Hypothalamus (tissue), 51 donors: ENCODE data around the gene GZMA.
"Not testable (repeated sequence)": the region's sequence is repeated elsewhere in the genome, so short reads cannot be mapped to it uniquely, and the experiment has no call there.

Experiments used
- DNase-seq, 51 donors: peaks; one replicate each; lab custom pipeline; 2025; lab: John Stamatoyannopoulos, UW

GZMA gene

DNA sequence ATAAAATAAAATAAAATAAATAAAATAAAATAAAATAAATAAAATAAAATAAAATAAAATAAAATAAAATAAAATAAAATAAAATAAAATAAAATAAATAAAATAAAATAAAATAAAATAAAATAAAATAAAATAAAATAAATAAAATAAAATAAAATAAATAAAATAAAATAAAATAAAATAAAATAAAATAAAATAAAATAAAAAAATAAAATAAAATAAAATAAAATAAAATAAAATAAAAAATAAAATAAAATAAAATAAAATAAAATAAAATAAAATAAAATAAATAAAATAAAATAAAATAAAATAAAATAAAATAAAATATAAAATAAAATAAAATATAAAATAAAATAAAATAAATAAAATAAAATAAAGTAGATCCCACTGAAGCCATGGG is 3.5 kb downstream of the GZMA start:
- not testable (repeated sequence) for DNase-seq

DNA sequence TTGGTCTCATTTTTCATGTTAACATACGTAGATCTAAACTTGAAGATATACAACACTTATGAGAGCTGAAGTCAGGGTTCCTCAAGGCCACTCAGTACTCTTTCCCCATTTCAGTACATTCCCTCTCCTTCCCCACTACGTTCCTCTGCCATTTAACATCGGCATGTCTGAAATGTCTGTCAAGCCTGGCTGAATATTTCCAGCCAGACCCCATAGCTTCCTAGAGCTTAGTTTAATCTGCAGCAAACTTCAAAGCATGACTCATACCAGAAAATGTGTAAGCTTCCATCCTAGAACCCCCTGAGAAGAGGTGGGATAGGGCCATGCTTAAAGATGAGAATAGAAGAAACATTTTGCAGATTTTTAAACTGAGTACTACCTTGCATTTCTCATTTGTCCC is 6.2 kb downstream of the GZMA start:
- DNase-seq = no peak

DNA sequence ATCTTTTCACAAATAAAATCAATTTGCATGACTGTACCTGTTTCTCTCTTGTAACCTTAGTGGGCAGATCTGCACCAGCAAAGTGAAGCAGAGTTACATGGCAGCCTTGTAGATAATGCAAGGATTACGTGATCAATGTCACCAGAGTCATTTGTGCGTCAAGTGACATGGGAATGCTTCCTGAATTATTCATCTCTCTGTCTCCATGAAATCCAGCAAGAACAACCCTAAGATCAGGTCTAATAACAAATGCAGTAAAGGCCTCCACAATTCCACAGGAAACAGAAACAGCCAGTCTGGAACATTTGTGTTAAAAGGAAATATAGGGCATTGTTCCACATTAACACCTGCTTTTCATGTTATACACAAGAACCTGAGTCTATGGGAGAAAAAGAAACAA is 7.8 kb downstream of the GZMA start:
- DNase-seq = no peak

DNA sequence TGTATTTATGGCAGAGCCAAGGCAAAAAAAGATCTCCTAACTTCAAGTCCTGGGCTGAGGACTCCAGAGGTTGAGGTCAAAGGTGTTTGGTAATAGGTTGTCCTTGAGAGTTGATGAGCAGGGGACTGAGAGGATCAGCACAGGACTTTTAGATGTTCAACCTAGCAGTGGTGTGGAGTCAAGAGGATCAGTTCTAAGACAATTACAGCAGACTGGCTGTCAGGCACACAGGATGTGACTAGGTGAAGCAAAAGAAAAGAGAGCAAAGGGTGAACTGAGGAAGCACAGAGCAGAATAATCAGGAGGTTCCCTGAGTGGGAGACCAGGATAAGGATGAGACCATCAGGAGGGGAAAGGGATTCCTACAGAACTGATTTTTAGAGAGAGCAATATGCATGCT is 10.9 kb downstream of the GZMA start:
- DNase-seq = no peak

DNA sequence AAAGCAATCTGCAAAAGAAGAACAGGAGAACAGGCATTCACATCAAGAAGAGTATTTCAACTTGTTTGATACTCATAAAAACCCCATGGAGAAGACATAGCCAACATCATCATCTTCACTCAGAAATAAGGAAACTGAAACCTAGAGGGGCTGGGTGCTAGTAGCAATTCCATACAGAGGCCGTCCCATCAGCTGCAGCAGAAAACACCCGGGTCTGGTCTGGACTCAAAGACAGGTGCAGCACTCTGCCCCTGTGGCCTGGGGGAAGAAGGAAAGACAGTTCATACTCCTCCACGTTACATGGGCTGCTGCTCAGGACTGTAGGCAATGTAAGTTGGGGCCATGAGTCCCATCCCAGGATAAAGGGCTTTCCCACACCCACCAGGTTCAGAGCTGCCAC is 11.6 kb downstream of the GZMA start:
- no peak for DNase-seq

DNA sequence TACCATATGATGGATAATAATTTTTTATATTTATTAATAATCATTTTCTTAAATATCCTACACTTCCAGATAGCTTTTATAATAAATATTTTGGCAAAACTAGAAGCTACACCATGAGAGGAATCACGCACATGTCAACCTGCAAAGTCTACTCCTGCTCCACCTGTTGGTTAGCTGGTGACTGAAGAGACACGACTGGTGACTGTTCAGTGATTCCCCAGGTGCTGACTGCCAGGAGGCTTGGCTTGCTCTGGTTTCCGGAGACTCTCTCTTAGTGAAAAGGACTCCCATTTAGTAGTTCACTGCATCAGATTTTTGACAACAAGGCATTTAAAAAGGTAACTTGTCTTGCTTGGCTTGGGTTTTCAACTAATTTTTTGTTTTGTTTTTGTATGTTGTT is 20.9 kb downstream of the GZMA start:
- no peak for DNase-seq

DNA sequence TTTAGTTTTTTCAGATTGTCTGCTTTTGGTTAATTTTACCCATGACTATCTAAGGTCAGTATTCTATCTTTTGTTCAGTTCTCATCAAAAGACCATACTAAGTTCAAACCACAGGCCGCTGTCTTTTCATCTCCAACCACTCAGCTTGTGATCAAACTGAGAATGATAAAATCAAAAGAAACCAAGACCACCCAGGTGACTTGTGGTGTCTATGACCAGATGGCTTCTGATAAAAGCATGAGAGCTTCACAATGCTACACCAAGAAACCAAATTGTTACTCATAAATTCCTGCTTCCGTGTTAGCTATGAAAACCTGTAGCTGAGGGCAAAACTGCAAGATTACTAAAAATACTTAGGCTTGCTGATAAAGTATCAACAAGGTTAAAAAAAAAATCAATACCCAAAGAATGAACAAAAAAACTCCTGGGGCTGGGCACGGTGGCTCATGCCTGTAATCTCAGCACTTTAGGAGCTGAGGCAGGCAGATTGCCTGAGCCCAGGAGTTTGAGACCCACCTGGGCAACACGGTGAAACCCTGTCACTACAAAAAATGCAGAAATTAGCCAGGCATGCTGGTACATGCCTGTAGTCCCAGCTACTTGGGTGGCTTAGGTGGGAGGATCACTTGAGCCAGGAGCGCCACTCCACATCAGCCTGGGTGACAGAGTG is 31.7 kb downstream of the GZMA start:
- no peak for DNase-seq

DNA sequence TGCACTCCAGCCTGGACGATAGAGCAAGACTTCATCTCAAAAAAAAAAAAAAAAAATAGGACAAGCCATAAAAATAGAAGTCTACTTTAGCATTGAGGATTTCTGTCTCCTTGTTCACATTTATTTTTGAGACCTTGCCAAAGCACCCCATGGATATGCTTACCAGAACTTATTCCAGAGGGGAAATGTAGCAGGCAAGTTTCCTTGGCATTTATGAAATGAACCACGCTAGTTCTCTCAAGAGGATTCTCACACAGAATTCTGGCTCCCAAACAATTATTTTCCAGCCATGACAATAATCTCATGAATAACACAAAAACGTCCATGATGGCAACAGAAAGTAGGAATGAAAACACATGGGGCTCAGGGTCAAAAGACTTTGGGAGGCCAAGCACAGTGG is 34.1 kb downstream of the GZMA start:
- DNase-seq = no peak

DNA sequence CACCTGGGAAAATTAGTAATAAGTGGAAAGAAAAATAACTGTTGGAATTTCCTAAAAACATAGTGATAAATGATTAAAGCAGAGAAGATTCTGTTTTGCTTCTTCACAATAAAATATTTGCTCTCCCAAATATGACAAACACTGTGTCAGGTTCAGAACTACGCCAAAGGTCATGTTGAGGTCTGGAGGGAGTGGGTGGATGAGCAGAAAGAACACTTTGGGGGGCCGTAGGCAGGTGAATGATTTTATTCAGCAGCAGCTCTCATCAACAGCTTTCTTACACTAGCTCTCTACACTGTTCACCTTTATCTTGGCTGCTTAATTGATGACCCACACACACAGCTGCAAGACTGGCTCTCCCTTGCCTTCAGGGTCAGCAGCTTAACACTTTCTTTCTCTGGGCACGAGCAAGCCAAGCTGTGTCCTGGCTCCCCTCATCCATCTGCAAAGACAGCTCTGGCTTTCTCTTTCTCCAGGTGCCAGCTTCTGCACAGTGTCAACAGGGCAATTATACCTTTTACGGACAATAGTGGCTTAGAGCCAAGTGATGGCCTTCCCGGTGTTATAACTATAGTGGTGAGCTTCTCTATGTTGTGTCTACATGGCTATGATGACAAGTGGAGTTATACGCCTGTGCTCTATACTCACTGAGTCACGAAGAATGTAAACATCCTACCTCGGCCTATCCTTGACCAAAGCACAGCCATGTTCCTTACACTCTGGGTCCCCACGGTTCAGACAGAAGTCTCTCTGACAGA is 38.6 kb downstream of the GZMA start:
- no peak for DNase-seq

DNA sequence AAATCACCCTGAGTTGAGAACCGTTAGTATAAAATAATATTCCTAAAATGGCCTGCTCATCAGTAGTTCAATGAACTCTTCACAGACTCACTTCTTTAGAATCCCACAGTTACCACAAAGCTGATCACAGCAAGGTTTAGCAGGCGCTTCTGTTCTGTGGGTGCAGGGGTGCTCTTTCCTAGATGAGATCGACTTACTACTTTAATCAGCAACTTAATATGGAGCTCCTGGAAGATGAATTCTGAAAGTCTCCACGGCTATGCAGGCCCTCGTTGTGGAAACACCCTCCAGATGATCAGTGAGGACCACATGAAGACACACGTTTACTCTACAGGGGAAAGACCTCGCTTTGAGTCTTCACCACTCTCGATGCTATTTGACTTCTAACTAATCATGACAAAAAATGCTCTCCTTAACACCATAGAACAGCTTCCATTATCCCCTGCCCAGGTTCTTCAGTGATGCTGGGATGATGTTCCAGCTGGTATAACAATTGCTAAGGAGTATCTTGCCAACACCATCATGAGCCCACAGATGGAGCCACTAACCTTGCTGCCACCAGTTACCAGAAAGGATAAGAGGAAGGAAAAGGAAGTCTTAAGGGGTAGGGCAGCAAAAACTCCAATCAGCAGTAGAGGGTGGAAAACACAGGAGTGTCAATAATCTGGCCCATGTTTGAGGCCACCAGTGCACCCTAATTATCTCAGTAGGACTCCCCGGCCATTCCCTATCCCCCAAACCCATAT is 39.7 kb downstream of the GZMA start:
- DNase-seq = no peak

DNA sequence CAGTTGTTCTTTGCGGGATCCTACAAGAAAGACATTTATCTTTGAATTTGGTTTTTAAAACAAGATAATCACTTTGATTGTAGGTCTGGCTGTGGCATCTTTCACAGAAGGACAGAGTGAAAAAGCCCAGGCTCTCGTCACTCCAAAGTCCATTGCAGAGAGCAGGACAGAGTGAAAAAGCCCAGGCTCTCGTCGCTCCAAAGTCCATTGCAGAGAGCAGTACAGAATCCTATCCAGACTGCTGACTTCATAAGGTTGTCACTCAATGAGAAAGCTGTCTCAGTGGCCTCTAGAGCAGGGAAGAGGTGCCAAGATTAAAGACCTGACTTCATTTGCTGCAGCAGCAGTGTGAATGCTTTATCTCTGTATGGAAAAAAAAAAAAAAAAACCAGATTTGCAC is 41.2 kb downstream of the GZMA start:
- DNase-seq = no peak

DNA sequence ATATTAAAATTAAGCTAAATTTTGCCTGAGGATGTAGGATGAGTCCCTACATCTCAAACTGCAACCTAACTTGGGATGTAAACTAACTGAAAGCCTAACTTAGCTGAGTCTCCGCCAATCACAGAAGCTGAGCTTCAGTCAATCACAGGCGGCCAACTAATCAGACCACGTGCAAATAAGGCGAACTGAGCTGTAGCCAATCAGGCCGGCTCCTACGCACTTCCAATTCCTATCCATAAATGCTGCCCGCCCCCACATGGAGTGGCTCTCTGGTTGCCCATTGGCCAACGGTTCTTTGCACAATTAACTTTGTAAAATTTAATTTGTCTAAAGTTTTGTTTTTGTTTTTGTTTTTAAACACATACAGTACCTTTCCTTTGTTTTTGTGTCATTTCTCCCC is 43.6 kb downstream of the GZMA start:
- DNase-seq = no peak

DNA sequence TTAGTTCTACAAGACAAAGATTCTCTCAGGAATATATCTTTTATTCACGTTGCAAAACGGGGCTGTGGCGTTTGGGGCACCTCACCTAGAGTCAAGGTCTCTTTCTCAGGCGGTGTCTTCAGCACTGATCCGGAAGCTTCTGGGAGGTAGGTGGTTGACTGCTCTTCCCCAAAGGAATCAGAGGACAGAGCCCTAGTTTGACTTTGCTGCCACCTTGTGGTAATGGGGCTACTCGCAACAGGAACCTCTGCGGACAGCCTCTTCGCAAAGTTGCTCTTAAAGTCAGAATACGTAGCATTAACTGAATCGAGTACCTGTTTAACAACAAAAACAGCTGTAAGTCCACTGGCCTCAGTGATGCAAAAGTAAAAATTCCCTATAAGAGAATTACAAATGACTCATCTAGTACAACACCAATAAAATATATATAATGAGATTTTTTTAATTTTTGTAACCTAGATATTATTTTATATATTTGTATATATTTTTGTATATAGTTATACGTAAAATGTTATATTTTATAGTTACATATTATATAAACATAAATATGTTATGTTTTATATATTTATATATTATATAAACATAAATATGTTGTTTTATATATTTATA is 44.2 kb downstream of the GZMA start:
- DNase-seq = peak in 47 of 51 donors; percentile 0 to 74 (median 33)

DNA sequence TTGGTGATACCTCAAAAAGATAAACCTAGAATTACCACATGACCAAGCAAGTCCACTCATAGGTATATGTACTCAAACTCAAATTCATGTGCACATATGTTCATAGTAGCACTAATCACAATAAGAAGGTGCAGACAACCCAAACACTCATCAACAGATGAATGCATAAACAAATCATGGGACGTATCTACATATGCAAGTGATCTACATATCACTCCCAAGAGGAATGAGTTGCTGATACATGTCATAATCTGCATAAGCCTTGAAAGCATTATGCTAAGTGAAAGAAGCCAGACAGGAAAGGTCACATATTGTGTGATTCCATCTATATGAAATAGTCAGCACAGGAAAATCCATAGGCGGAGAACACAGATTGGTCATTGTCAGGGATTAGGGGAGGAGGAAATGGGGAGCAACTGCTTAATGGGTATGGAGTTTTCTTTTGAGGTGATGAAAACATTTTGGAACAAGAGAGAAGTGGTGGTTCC is 46.9 kb downstream of the GZMA start:
- no peak for DNase-seq

DNA sequence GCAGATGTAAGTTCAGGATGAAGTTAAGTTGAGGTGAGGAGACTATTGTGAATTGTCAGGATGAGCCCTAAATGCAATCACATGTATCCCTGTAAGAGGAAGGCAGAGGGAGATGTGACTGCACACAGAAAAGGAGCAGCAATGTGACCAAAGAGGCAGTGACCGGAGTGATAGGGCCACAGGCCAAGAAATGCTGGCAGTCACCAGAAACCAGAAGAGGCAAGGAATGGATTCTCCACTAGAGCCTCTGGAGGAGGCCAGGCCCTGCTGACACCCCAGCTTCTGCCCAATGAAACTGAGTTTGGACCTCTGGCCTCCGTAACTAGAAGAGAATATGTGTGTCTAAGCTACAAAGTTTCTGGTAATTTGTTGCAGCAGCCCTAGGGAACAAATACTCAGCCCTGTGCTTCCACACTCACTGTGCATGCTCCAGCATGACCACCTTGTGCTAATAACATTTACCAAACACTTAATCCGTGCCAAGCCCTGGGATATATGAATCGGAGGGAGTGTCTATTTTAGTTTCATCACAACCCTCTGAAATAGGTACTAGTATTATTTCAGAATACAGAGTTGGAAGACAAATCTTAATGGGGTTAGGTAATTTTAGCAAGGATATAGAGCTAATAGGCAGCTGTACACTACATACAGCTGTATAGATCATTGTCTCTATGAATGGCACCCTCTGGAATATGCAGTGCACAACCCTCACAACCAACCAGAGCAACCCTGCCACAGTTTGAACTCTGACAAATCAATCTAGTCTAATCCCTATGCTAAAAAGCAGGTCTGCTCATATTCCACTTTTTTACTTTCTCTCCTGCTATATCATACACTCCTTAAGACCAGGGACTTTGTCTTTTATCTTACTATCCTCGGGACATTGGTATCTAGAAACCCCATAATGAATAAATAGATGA is 49.7 kb downstream of the GZMA start:
- no peak for DNase-seq

DNA sequence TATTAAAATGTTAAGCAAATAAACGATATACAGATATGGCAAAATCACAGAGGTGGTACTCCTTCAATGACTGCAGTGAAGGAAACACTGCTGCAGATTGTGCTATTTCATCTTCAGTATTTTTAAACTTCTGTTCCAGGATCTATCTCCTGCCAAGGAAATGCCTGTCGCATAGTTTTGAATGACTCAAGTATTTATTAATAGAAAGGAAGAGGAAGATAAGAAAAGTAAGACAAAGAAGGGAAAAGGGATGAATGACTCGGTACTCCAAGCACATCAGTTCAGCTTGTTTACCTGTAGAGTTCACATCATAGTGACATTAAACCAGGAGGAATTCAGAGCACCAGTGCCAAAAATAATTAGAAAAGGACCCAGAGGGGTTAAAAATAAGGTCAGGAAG is 52.4 kb downstream of the GZMA start:
- DNase-seq = no peak
